H9 (cell line): ENCODE data around the gene RNF13. TPM values are rescaled to one million over a fixed set of nuclear protein-coding genes. Genes with fewer than 3 reads are reported as not detected.

Experiments used
- DNase-seq: peaks from one replicate; pipeline ENCODE4 v3.0.0-alpha.2; 2017
- H2AFZ ChIP-seq: one replicate; pipeline ENCODE4 v1.6.1; 2013; ENCODE audit warnings: mild to moderate bottlenecking, low read length, control low read depth, moderate library complexity
- H2AK5ac ChIP-seq: 2 replicates; pipeline ENCODE4 v1.6.1; 2013; ENCODE audit warnings: low read length, control low read depth, mixed read lengths; ENCODE audit not compliant: insufficient read length
- H2BK120ac ChIP-seq: one replicate; pipeline ENCODE4 v1.6.1; 2013; ENCODE audit warnings: low read depth, mild to moderate bottlenecking, low read length, control low read depth, inconsistent platforms; ENCODE audit not compliant: poor library complexity, severe bottlenecking
- H2BK12ac ChIP-seq: 2 replicates; pipeline ENCODE4 v1.6.1; 2013; ENCODE audit warnings: low read length, control low read depth, mixed read lengths, low read depth; ENCODE audit not compliant: insufficient read length
- H2BK15ac ChIP-seq: 2 replicates; pipeline ENCODE4 v1.6.1; 2013; ENCODE audit warnings: low read depth, low read length, control low read depth
- H2BK20ac ChIP-seq: one replicate; pipeline ENCODE4 v1.6.1; 2013; ENCODE audit warnings: low read depth, mild to moderate bottlenecking, low read length, control low read depth, inconsistent platforms; ENCODE audit not compliant: poor library complexity, severe bottlenecking
- H2BK5ac ChIP-seq: 2 replicates; pipeline ENCODE4 v1.6.1; 2013; ENCODE audit warnings: low read length, control low read depth, mixed read lengths; ENCODE audit not compliant: insufficient read length
- H3K14ac ChIP-seq: 2 replicates; pipeline ENCODE4 v1.6.1; 2013; ENCODE audit warnings: low read length, control low read depth; ENCODE audit not compliant: insufficient read depth
- H3K18ac ChIP-seq: 2 replicates; pipeline ENCODE4 v1.6.1; 2013; ENCODE audit warnings: low read depth, mild to moderate bottlenecking, mixed read lengths, low read length, control low read depth; ENCODE audit not compliant: insufficient read length
- H3K23ac ChIP-seq: 2 replicates; pipeline ENCODE4 v1.6.1; 2013; ENCODE audit warnings: low read length, control low read depth, mixed read lengths, low read depth; ENCODE audit not compliant: insufficient read length
- H3K23me2 ChIP-seq: 2 replicates; pipeline ENCODE4 v1.6.1; 2013; ENCODE audit warnings: low read depth, mild to moderate bottlenecking, mixed read lengths, low read length, control low read depth; ENCODE audit not compliant: insufficient read length, poor library complexity, severe bottlenecking
- H3K27ac ChIP-seq: 2 replicates; pipeline ENCODE4 v1.5.1; 2013; ENCODE audit warnings: low read length, control low read depth, mixed read lengths, low read depth; ENCODE audit not compliant: insufficient read length
- H3K27me3 ChIP-seq: 2 replicates; pipeline ENCODE4 v1.6.1; 2013; ENCODE audit warnings: low read length, control low read depth, inconsistent platforms; ENCODE audit not compliant: insufficient read depth
- H3K4ac ChIP-seq: 2 replicates; pipeline ENCODE4 v1.6.1; 2013; ENCODE audit warnings: low read depth, mild to moderate bottlenecking, control low read depth, inconsistent platforms, low read length, moderate library complexity
- H3K4me1 ChIP-seq: 2 replicates; pipeline ENCODE4 v1.6.1; 2013; ENCODE audit warnings: low read length, control low read depth, inconsistent platforms; ENCODE audit not compliant: insufficient read depth
- H3K4me2 ChIP-seq: 2 replicates; pipeline ENCODE4 v1.6.1; 2013; ENCODE audit warnings: low read length, control low read depth, mixed read lengths; ENCODE audit not compliant: insufficient read length, insufficient read depth
- H3K56ac ChIP-seq: 2 replicates; pipeline ENCODE4 v1.6.1; 2013; ENCODE audit warnings: low read depth, mild to moderate bottlenecking, mixed read lengths, low read length, control low read depth; ENCODE audit not compliant: insufficient read length
- H3K79me1 ChIP-seq: 2 replicates; pipeline ENCODE4 v1.6.1; 2013; ENCODE audit warnings: low read depth, mild to moderate bottlenecking, moderate library complexity, low read length, control low read depth, inconsistent platforms; ENCODE audit not compliant: insufficient read depth, poor library complexity, severe bottlenecking
- H3K79me2 ChIP-seq: 2 replicates; pipeline ENCODE4 v1.6.1; 2013; ENCODE audit warnings: low read length, control low read depth, inconsistent platforms; ENCODE audit not compliant: insufficient read depth
- H3K9ac ChIP-seq: 2 replicates; pipeline ENCODE4 v1.6.1; 2013; ENCODE audit warnings: low read length, control low read depth, mixed read lengths; ENCODE audit not compliant: insufficient read length; ENCODE audit errors: extremely low read depth
- H3K9me3 ChIP-seq: one replicate; pipeline ENCODE4 v1.6.1; 2013; ENCODE audit warnings: low read depth, low read length, inconsistent platforms; ENCODE audit not compliant: control insufficient read depth
- H3T11ph ChIP-seq: one replicate; pipeline ENCODE4 v1.6.1; 2013; ENCODE audit warnings: mild to moderate bottlenecking, low read length, control low read depth, inconsistent platforms
- H4K20me1 ChIP-seq: one replicate; pipeline ENCODE4 v1.6.1; 2013; ENCODE audit not compliant: control insufficient read depth, insufficient read length, insufficient read depth
- H4K5ac ChIP-seq: 2 replicates; pipeline ENCODE4 v1.6.1; 2013; ENCODE audit warnings: low read depth, mild to moderate bottlenecking, mixed read lengths, low read length, control low read depth; ENCODE audit not compliant: insufficient read length
- H4K8ac ChIP-seq: replicated peaks from 2 replicates; pipeline ENCODE4 v1.6.1; 2013; ENCODE audit warnings: low read length, control low read depth, mixed read lengths, low read depth; ENCODE audit not compliant: insufficient read length
- H4K91ac ChIP-seq: 2 replicates; pipeline ENCODE4 v1.6.1; 2013; ENCODE audit warnings: low read depth, mild to moderate bottlenecking, moderate library complexity, mixed read lengths, low read length, control low read depth; ENCODE audit not compliant: insufficient read length
- H3K27ac Mint-ChIP-seq, 3 experiments: 2 replicates in 2 of 3; 3 replicates in 1 of 3; pipeline ENCODE4 v1.8.0; 2020 to 2021; ENCODE audit warnings: mixed read lengths in 3 of 3, mild to moderate bottlenecking in 1 of 3, moderate library complexity in 1 of 3
- H3K27me3 Mint-ChIP-seq: 2 replicates; pipeline ENCODE4 v1.8.0; 2021; ENCODE audit warnings: low read depth, mild to moderate bottlenecking, moderate library complexity, mixed read lengths
- H3K36me3 Mint-ChIP-seq, 3 experiments: 2 replicates in 2 of 3; 3 replicates in 1 of 3; pipeline ENCODE4 v1.8.0; 2020 to 2021; ENCODE audit warnings: low read depth in 3 of 3, mixed read lengths in 3 of 3; ENCODE audit not compliant: insufficient read depth in 1 of 3
- H3K4me1 Mint-ChIP-seq, 2 experiments: 2 replicates each; pipeline ENCODE4 v1.8.0; 2020; ENCODE audit warnings: mixed read lengths in 2 of 2
- H3K4me3 Mint-ChIP-seq, 2 experiments: 2 replicates in 1 of 2; 3 replicates in 1 of 2; pipeline ENCODE4 v1.8.0; 2020 to 2021; ENCODE audit warnings: mild to moderate bottlenecking in 2 of 2, mixed read lengths in 2 of 2, moderate library complexity in 1 of 2
- H3K9me3 Mint-ChIP-seq, 2 experiments: 2 replicates in 1 of 2; 3 replicates in 1 of 2; pipeline ENCODE4 v1.8.0; 2020; ENCODE audit warnings: mild to moderate bottlenecking in 2 of 2, mixed read lengths in 2 of 2, moderate library complexity in 1 of 2
- CTCF ChIP-seq: fragments of 200-600 bp; sonication (generic); conservative IDR thresholded peaks from 3 replicates; pipeline ENCODE4 v1.8.0; 2021; ENCODE audit warnings: antibody characterized with exemption, mild to moderate bottlenecking
- WGBS: extraction: QIAGEN DNeasy Blood & Tissue Kit; methylation state at CpG from one replicate; pipeline ENCODE4 v1.1.7; 2013; ENCODE audit warnings: missing lambda C conversion rate, low lambda C conversion rate, mixed read lengths; ENCODE audit not compliant: insufficient read length; ENCODE audit errors: extremely low coverage; 5-methylcytosine and 5-hydroxymethylcytosine counted together
- total RNA-seq: library from RNA; stranded (reverse); gene quantifications from 2 replicates; pipeline ENCODE4 v1.2.1, GENCODE V29; 2021

The RNF13 gene
- total RNA-seq, 1 experiment from 2014 or later, result 23.4 TPM

- H3K4me2 ChIP-seq, result no peak overlapping the region
- H2AK5ac ChIP-seq, result no peak overlapping the region
- H4K5ac ChIP-seq, result no peak overlapping the region
- Mint-ChIP-seq H3K36me3 (0 out of 7 replicates have a peak, but pooled peaks cover 0 to 3% (median 0%) of the 10 kb centered on the region in 3 experiments), H3K4me1 (peaks cover 2 to 4% of the 10 kb centered on the region in 2 experiments; a peak in 3 of 4 replicates), H3K27me3 (no peaks in the 10 kb centered on the region), H3K9me3 (no peaks in the 10 kb centered on the region; a peak in 1 of 5 replicates), H3K27ac (no peak overlapping the region), H3K4me3 (no peak overlapping the region)
- TF ChIP-seq CTCF, result no peak
- no peak for DNase-seq
- no peaks in the 10 kb centered on the region for H3K79me2 ChIP-seq
- no peak overlapping the region for H3K14ac ChIP-seq
- H4K91ac ChIP-seq, result no peak overlapping the region
- H3K56ac ChIP-seq, result no peak overlapping the region
- H3K27ac ChIP-seq, result no peak overlapping the region
- no peak overlapping the region for H3T11ph ChIP-seq
- H2BK12ac ChIP-seq, result no peak overlapping the region
- no peak overlapping the region for H4K8ac ChIP-seq
- no CpG with 5 or more reads among the region's 4 CpGs for WGBS
- no peak overlapping the region for H2BK20ac ChIP-seq
- no peak overlapping the region for H3K18ac ChIP-seq
- no peaks in the 10 kb centered on the region for H3K27me3 ChIP-seq
- H2BK120ac ChIP-seq, result no peak overlapping the region
- H2BK15ac ChIP-seq, result no peak overlapping the region; the same call in 1 of the 2 replicates
- no peaks in the 10 kb centered on the region for H4K20me1 ChIP-seq
- no peak overlapping the region for H3K9ac ChIP-seq
- no peak overlapping the region for H3K23ac ChIP-seq
- no peaks in the 10 kb centered on the region for H3K79me1 ChIP-seq
- H3K4ac ChIP-seq, result no peak overlapping the region
- H2BK5ac ChIP-seq, result no peak overlapping the region
- no peaks in the 10 kb centered on the region for H3K9me3 ChIP-seq
- no peak overlapping the region for H2AFZ ChIP-seq
- no peaks in the 10 kb centered on the region for H3K23me2 ChIP-seq
- no peaks in the 10 kb centered on the region for H3K4me1 ChIP-seq
Measured at GRCh38 chr3:149983628-149984027, 170.6 kb downstream of the RNF13 start.
